AG20443 (cell line): ENCODE measurements around the gene CTIF.
A peak's percentile ranks its signal among the peaks of the same experiment; 100 is the strongest.

Experiments
- DNase-seq: peaks from one replicate; pipeline ENCODE4 v3.0.0; 2012; ENCODE audit warnings: low spot score, mixed read lengths

Gene CTIF

DNA sequence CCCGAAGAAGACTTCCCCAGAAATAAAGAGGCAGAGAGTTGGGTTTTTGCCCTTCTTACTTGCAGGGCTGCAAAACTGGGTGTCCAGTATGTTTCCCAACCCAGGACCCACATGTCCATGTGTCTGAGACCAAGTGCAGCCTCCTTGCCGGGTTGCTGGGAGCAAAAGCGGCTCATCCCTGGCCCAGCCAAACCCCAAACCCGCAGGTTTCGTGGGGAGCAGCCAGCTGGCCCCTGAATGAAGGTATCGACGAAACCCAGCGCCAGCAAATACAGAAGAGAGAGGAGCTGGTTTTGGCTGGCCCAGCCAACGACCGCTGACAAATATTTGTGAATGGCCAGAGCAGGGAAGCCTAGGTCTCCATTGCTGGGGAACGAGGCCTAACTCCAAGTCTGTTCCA lies 214.9 kb downstream of the CTIF start:
- DNase-seq, result no peak

DNA sequence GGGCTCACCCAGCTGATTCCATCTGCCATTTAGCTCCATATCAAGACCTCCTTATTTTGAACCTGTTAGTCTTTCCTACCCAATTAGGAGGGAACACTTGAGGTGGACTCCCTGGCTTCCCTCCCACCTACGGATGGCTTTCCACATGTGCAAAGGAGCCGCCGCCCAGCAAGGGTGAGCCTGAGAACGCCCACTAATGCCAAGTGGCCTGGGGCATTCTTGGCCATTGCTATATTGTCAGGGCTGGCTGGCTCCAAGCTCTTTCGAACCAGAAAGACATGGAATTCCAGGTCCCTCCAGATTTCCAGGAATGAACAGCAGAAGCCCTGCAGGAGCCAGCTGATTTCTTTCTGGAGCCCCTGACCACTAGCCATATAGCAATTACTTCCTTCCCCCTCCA lies 215.7 kb downstream of the CTIF start:
- DNase-seq, result no peak

GRCh38 chr18:48754993-48755473 lies 216.2 kb downstream of the CTIF start:
- no peak for DNase-seq

DNA sequence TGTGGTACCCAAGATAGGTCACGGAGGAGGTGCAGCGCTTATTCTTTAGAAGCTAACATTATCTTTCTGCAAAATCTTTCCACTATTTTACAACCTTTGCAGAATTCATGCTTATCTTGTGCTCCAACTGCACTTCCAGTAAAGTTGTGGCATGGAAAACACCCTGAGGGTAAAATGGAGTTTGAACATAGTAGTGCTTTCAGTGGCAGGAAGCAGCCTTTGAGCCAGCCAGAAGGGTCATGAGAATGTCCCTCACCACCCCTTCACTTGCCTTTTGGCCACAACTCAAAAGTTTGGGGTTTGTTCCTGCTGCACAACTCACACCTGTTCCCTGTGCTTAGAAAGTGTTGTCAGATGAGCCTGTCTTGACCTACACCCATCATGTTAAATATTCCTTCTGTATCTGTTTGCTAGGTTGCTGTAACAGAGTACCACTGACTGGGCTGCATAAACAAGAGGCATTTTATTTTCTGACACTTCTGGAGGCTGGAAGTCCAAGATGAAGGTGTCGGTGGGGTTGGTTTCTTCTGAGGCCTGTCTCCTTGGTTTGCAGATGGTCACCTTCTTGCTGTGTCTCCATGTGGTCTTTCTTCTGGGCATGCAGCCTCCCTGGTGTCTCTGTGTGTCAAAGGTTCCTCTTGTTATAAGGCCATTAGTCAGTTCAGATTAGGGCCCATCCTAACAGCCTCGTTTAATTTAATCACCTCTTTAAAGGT lies 217.8 kb downstream of the CTIF start:
- no peak for DNase-seq

- DNase-seq, result no peak
These were observed 218.5 kb downstream of the CTIF start for GRCh38 chr18:48757367-48757766.

DNA sequence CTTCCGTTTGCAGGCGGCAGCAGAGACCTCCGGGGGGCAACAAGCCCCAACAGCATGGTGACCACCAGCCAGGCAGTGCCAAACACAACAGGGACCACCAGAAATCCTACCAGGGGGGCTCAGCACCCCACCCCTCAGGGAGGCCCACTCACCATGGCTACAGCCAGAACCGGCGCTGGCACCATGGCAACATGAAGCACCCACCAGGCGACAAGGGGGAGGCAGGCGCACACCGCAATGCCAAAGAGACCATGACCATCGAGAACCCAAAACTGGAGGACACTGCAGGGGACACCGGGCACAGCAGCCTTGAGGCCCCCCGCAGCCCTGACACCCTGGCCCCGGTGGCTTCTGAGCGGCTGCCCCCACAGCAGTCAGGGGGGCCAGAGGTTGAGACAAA lies 219.1 kb downstream of the CTIF start:
- DNase-seq, result no peak

- no peak for DNase-seq
These were observed 222.8 kb downstream of the CTIF start for GRCh38 chr18:48761582-48761981.

DNA sequence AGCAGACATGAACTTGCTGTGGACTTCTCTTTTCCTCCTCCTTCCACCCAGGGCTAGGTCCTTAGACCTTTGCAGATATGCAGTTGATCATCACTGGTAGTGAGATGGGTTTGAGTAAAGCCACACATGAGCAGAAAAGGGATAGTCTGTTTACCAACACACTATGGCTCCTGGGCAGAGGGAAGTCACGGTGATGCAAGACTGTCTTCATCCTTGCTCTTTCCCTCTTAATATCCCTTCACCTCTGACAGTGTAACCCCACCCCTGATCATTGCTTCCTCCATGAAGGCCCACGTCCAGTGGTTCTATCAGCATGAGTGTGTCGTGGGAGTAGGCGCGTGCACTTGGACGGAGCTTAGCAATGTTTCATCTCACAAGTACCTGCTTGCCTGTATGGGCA lies 223.2 kb downstream of the CTIF start:
- no peak for DNase-seq

DNA sequence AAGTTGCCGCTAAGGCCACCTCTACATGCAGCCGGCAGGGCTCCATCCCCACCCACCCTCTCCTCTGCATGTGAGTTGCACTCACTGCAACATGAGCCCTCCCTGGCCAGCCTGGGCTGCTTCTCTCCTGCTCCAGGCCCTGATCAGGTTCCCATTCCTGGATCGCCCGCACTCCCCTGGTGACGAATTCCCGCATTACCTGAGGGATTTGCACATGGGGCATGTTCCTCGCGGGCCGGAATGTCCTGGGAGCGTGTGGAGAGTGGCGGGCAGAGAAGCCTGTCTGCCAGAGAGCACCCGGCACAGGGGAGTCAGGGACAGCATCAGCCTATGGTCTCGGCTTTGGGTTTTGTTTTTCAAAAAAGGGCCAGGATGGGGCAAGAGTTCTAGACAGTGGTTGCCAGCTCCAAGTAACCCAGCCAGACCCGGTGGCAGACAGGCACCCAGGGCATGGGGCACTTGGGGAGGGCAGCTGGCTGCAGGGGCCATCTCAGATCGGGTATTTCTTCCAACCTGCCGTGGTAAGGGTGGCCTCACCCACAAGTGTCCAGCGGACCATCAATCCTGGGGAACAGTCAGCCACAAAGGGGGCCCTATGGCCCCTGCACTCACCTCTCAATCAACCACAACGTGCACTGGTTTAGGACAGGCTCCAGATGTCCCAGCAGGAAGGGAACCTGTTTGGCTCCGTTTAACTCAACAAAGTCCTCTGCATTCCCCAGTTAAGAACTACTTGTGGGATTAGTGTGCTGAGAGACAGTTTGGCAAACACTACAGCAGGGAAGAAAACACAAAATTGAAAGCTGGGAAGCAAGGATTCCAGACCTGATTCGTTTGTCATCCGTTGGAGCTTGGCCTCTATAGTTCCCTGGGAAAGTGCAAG lies 224.2 kb downstream of the CTIF start:
- no peak for DNase-seq

GRCh38 chr18:48763719-48764100 lies 224.9 kb downstream of the CTIF start:
- DNase-seq, result no peak

DNA sequence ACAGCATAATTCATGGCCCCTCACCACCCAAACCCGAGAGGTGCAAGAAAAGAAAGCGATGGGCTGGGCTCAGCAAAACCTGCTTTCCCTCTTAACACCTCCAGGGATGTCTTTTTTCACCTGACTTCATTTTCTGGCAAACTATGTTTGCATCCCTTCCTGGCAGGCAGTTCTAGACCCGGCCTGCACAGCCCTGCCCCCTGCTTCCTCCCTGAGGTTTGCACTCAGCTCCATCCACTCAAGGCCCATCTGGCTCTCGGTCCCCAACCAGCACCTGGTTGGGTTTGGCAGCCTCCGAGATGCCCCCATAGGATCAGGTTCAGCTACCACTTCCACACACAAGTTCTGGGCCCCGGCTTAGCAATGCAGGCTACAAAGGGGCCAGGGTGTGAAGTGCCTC lies 226.2 kb downstream of the CTIF start:
- DNase-seq, result no peak

DNA sequence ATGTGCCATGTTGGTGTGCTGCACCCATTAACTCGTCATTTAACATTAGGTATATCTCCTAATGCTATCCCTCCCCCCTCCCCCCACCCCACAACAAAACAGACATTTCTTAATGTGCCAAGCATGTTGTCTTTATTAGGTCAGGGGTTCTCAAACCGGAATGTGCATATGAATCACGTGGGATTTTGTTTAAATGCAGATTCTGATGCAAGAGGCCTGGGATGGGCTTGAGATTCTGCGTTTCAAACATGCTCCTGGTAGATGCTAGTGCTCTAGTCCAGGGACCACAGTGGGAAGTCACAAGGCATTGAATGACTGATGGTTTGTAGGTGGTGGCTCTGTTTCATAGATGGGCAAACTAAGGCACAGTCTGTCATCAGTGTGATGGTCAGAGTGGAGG lies 227.2 kb downstream of the CTIF start:
- no peak for DNase-seq

- no peak for DNase-seq
These were observed 227.7 kb downstream of the CTIF start for GRCh38 chr18:48766487-48766886.

GRCh38 chr18:48767090-48767690 lies 228.4 kb downstream of the CTIF start:
- DNase-seq, result peak; percentile 64

GRCh38 chr18:48769006-48769636 lies 230.3 kb downstream of the CTIF start:
- DNase-seq, result no peak

GRCh38 chr18:48770243-48770642 lies 231.4 kb downstream of the CTIF start:
- no peak for DNase-seq

DNA sequence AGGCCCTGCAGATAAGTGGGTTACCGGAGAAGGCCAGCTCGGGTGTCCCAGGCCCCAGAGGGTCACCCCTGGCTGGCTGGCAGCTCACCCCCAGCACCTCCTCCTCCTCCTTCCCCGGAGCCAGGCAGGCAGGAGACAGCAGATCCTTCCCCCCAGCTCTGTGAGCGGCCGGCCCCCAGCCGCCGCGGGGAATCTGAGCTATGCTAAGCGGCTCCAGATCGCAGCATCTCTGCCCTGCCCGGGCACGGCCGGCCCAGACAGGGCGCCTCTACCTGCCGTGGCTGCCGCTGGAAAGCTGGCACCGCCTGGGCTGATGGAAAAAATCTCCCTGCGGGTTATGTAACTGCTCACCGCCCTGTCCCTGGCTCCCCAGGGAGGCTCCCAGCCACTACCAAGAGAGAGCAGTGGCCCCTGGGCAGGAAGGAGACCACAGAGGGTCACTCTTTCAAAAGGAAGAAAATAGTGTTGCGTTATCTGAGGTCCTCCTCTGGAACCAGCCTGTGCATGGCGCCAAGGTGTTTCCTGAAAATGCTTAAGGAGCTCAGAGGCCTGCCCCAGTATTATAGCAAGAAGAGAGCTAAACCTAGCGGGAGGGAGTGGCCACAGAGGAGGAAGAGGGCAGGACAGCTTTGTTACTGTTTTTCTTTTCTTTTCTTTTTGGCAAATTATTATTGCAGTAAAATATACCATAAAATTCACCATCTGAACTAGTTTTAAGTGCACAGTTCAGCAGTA lies 233.0 kb downstream of the CTIF start:
- no peak for DNase-seq

- DNase-seq, result no peak
These were observed 233.6 kb downstream of the CTIF start for GRCh38 chr18:48772457-48772856.

DNA sequence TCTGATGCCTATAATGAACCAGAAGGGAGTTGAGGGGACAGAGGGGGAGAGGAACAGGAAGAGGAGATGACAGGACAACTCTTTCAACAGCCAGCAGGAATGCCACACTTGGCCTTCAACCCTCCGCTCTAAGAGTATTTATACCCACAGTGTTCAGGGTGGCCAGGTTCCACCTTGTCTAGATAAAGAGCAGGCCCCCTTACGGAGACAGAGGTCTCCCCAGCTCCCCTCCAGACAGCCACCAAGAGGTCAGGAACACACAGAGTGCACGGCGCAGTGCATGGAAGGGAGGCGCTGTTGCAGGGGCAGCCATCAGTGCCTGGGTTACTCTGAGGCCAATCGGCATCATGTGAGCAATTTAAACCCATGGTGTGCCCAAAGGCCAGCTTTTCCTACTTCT lies 235.0 kb downstream of the CTIF start:
- DNase-seq, result no peak

GRCh38 chr18:48774941-48775340 lies 236.1 kb downstream of the CTIF start:
- DNase-seq, result no peak

GRCh38 chr18:48775372-48776155 lies 236.7 kb downstream of the CTIF start:
- no peak for DNase-seq
